Mammary epithelial cell (primary cell): ENCODE data around the gene TRRAP.

Source experiments
- EZH2 ChIP-seq: IDR thresholded peaks from 2 replicates; pipeline ENCODE4 v1.6.1; 2012; ENCODE audit warnings: low read length, inconsistent platforms, borderline replicate concordance
- TF ChIP-seq, protein P1 (sequence below), 2 donors: IDR thresholded peaks in 1 of 2; conservative IDR thresholded peaks in 1 of 2; 2 replicates each; pipeline ENCODE4 v1.5.1; 2011 to 2012; ENCODE audit warnings: inconsistent platforms in 2 of 2, low read length in 2 of 2, mild to moderate bottlenecking in 2 of 2, control low read depth in 1 of 2, low read depth in 1 of 2; ENCODE audit not compliant: insufficient read depth in 1 of 2; ENCODE audit errors: extremely low read depth in 1 of 2

DNA sequence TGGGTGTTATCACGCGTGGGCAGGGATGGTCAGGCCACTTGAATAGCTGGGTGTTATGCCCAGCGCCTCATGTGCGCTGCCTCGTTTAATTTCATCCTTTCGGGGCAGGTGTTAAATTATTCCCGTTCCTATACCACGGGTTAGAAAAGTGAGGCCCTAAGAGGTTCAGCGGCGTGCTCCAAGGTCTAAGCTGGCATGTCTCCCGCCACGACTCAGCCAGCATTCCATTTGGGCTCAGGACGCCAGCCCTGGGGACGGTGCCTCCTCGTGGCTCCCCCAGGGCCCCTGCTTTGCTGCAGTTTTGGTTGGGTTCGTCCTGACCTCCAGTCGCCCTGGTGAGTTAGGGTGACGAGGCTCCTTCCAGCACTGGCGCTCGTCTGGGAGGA, 124.5 kb downstream of the TRRAP start:
- TF ChIP-seq EZH2: no peak
- TF ChIP-seq, protein P1, sequence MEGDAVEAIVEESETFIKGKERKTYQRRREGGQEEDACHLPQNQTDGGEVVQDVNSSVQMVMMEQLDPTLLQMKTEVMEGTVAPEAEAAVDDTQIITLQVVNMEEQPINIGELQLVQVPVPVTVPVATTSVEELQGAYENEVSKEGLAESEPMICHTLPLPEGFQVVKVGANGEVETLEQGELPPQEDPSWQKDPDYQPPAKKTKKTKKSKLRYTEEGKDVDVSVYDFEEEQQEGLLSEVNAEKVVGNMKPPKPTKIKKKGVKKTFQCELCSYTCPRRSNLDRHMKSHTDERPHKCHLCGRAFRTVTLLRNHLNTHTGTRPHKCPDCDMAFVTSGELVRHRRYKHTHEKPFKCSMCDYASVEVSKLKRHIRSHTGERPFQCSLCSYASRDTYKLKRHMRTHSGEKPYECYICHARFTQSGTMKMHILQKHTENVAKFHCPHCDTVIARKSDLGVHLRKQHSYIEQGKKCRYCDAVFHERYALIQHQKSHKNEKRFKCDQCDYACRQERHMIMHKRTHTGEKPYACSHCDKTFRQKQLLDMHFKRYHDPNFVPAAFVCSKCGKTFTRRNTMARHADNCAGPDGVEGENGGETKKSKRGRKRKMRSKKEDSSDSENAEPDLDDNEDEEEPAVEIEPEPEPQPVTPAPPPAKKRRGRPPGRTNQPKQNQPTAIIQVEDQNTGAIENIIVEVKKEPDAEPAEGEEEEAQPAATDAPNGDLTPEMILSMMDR (conservative IDR thresholded peaks at IDR 0.05 in 1 of 2, IDR thresholded peaks at IDR 0.05 in 1 of 2; ENCODE audit: extremely low read depth in 1 of 2, insufficient read depth in 1 of 2, low read depth in 1 of 2, low read length in 2 of 2): no peak
